Fibroblast of the aortic adventitia (primary cell): ENCODE measurements around the gene NR5A2. TPM values are rescaled to one million over a fixed set of nuclear protein-coding genes. Genes with fewer than 3 reads are reported as not detected.

ENCODE experiments used
- DNase-seq: peaks from one replicate; pipeline ENCODE4 v3.0.0-alpha.2; 2010; ENCODE audit warnings: low read depth
- H3K4me3 ChIP-seq: 2 replicates; pipeline ENCODE4 v1.5.1; 2011; ENCODE audit warnings: low read depth, mild to moderate bottlenecking, control low read depth, low read length, moderate library complexity
- small RNA-seq: library from RNA; depleted of rRNA; stranded (forward); fragments of <200 nt; gene quantifications from one replicate; pipeline ENCODE3, GENCODE V24; 2012
- total RNA-seq: library from RNA; depleted of rRNA; stranded (reverse); fragments of >200 nt; gene quantifications from 2 replicates; pipeline ENCODE4 v1.2.3, GENCODE V29; 2012; ENCODE audit warnings: low replicate concordance
- TF ChIP-seq, protein P1 (sequence below): IDR thresholded peaks from 2 replicates; pipeline ENCODE4 v1.5.1; 2011; ENCODE audit warnings: mild to moderate bottlenecking, low read length, control low read depth, inconsistent platforms; ENCODE audit not compliant: insufficient read depth

NR5A2 gene
- total RNA-seq, 1 donor = 11.5 TPM

DNA sequence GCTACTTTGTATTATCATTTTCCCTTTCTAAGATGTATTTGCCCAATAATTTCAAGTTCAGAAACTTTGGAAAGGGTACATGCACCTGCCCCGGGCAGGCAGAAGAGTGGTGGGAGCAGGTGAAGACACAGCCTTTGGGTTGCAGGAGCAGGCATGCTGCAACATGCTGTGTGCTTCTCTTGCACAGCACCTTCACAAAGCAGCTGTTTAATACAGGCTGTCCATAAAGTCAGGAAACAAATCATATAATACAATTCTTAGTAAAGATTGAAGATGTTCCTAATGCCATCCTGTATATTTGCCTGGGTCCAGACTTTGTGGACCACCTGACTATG, 199.4 kb downstream of the NR5A2 start:
- H3K4me3 ChIP-seq = no peak overlapping the region
- TF ChIP-seq, protein P1, sequence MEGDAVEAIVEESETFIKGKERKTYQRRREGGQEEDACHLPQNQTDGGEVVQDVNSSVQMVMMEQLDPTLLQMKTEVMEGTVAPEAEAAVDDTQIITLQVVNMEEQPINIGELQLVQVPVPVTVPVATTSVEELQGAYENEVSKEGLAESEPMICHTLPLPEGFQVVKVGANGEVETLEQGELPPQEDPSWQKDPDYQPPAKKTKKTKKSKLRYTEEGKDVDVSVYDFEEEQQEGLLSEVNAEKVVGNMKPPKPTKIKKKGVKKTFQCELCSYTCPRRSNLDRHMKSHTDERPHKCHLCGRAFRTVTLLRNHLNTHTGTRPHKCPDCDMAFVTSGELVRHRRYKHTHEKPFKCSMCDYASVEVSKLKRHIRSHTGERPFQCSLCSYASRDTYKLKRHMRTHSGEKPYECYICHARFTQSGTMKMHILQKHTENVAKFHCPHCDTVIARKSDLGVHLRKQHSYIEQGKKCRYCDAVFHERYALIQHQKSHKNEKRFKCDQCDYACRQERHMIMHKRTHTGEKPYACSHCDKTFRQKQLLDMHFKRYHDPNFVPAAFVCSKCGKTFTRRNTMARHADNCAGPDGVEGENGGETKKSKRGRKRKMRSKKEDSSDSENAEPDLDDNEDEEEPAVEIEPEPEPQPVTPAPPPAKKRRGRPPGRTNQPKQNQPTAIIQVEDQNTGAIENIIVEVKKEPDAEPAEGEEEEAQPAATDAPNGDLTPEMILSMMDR = no peak
- DNase-seq = no peak

Small RNAs within 50 kb of the gene (small RNA-seq; reads per million reads assigned to genes)
- not detected for gene RNU6-570P
- not detected for gene RNU6-609P
- gene RNU6-716P = not detected
